Measurements from ENCODE around the gene ABCA7.

Gene ABCA7

GRCh38 chr19:1002600-1002999 lies 37.3 kb upstream of the ABCA7 start:
- H3K79me2 ChIP-seq = no peaks in the 10 kb centered on the region
- H3K9me3 ChIP-seq (ENCODE audit: control insufficient read depth, low read length) = no peaks in the 10 kb centered on the region
- no peaks in the 10 kb centered on the region for H3K36me3 ChIP-seq (ENCODE audit: control insufficient read depth, insufficient read depth, low read length)
- no peaks in the 10 kb centered on the region for H3K4me1 ChIP-seq
- H3K4me2 ChIP-seq (ENCODE audit: low read length) = no peak overlapping the region
- H3K27ac ChIP-seq = no peak overlapping the region
- no peak overlapping the region for H3K9ac ChIP-seq
- H2AFZ ChIP-seq = no peak overlapping the region
- no peak for TF ChIP-seq CTCF (IDR thresholded peaks at IDR 0.05)
- H3K27me3 ChIP-seq (ENCODE audit: control insufficient read depth, insufficient read depth, low read length) = peaks cover 3% of the 10 kb centered on the region
- no peak overlapping the region for H3K4me3 ChIP-seq (ENCODE audit: low read depth, low read length)

GRCh38 chr19:1003283-1003682 lies 36.6 kb upstream of the ABCA7 start:
- TF ChIP-seq CTCF (IDR thresholded peaks at IDR 0.05) = no peak

GRCh38 chr19:1004204-1004802 lies 35.6 kb upstream of the ABCA7 start:
- Histone ChIP-seq H3K4me2 (ENCODE audit: low read length) (no peak overlapping the region), H3K27me3 (ENCODE audit: control insufficient read depth, insufficient read depth, low read length) (no peaks in the 10 kb centered on the region), H2AFZ (no peak overlapping the region), H3K79me2 (no peaks in the 10 kb centered on the region), H3K4me1 (no peaks in the 10 kb centered on the region), H3K36me3 (ENCODE audit: control insufficient read depth, insufficient read depth, low read length) (no peaks in the 10 kb centered on the region), H3K27ac (no peak overlapping the region), H3K9ac (no peak overlapping the region), H3K9me3 (ENCODE audit: control insufficient read depth, low read length) (no peaks in the 10 kb centered on the region), H3K4me3 (ENCODE audit: low read depth, low read length) (no peak overlapping the region)
- TF ChIP-seq CTCF (IDR thresholded peaks at IDR 0.05) = no peak

More at GRCh38 chr19:1003283-1003682, 36.6 kb upstream of the ABCA7 start:
- Histone ChIP-seq H3K4me1 (no peaks in the 10 kb centered on the region), H3K36me3 (ENCODE audit: control insufficient read depth, insufficient read depth, low read length) (no peaks in the 10 kb centered on the region), H3K4me2 (ENCODE audit: low read length) (no peak overlapping the region), H3K4me3 (ENCODE audit: low read depth, low read length) (no peak overlapping the region), H2AFZ (no peak overlapping the region), H3K79me2 (no peaks in the 10 kb centered on the region), H3K27me3 (ENCODE audit: control insufficient read depth, insufficient read depth, low read length) (peaks cover 3% of the 10 kb centered on the region), H3K9ac (no peak overlapping the region), H3K27ac (no peak overlapping the region), H3K9me3 (ENCODE audit: control insufficient read depth, low read length) (no peaks in the 10 kb centered on the region)

GRCh38 chr19:1004803-1005664 lies 34.9 kb upstream of the ABCA7 start:
- no peaks in the 10 kb centered on the region for H3K9me3 ChIP-seq (ENCODE audit: control insufficient read depth, low read length)
- no peak overlapping the region for H2AFZ ChIP-seq
- H3K4me2 ChIP-seq (ENCODE audit: low read length) = no peak overlapping the region
- no peak for TF ChIP-seq CTCF (IDR thresholded peaks at IDR 0.05)
- no peaks in the 10 kb centered on the region for H3K27me3 ChIP-seq (ENCODE audit: control insufficient read depth, insufficient read depth, low read length)
- no peak overlapping the region for H3K4me3 ChIP-seq (ENCODE audit: low read depth, low read length)
- H3K36me3 ChIP-seq (ENCODE audit: control insufficient read depth, insufficient read depth, low read length) = no peaks in the 10 kb centered on the region
- no peak overlapping the region for H3K27ac ChIP-seq
- H3K9ac ChIP-seq = no peak overlapping the region
- no peaks in the 10 kb centered on the region for H3K4me1 ChIP-seq
- H3K79me2 ChIP-seq = no peaks in the 10 kb centered on the region
